ENCODE measurements around the gene GPR162. TPM values are rescaled to one million over a fixed set of nuclear protein-coding genes. Genes with fewer than 3 reads are reported as not detected.

GPR162 gene
- total RNA-seq, 1 experiment from 2014 or later, result 6.1 TPM

GRCh38 chr12:6867413-6868210, 46.0 kb downstream of the GPR162 start, which contains the start of gene TPI1:
TSS of gene TPI1 (plus strand) at chr12:6867531. CDS start at chr12:6867567, 36 bp downstream.
- H2BK120ac ChIP-seq (ENCODE audit: low read depth, low read length, poor library complexity, severe bottlenecking), result no peak within 1 kb of the TSS
- H4K91ac ChIP-seq (ENCODE audit: insufficient read length, low read depth, low read length), result no peak within 1 kb of the TSS
- H4K5ac ChIP-seq (ENCODE audit: insufficient read length, low read depth, low read length), result no peak within 1 kb of the TSS
- no peaks in the 10 kb centered on the region for H3K27me3 ChIP-seq (ENCODE audit: insufficient read depth, low read length)
- H3K9me3 ChIP-seq (ENCODE audit: control insufficient read depth, low read depth, low read length), result no peaks in the 10 kb centered on the region
- H3K79me2 ChIP-seq (ENCODE audit: insufficient read depth, low read length), result peaks cover 5% of the 10 kb centered on the region; the same call in 1 of the 2 replicates
- peaks cover 16% of the 10 kb centered on the region for H3K23me2 ChIP-seq (ENCODE audit: insufficient read length, low read depth, low read length, poor library complexity, severe bottlenecking)
- peak within 1 kb of the TSS; percentile 60 for H3K9ac ChIP-seq (ENCODE audit: extremely low read depth, insufficient read length, low read length)
- no peaks in the 10 kb centered on the region; a peak in 1 of 5 replicates for H3K9me3 Mint-ChIP-seq
- H3K4ac ChIP-seq (ENCODE audit: low read depth, low read length), result no peak within 1 kb of the TSS
- no peak within 1 kb of the TSS for H3K56ac ChIP-seq (ENCODE audit: insufficient read length, low read depth, low read length)
- no peaks in the 10 kb centered on the region for H3K79me1 ChIP-seq (ENCODE audit: insufficient read depth, low read depth, low read length, poor library complexity, severe bottlenecking)
- H2BK12ac ChIP-seq (ENCODE audit: insufficient read length, low read depth, low read length), result no peak within 1 kb of the TSS
- H3K36me3 Mint-ChIP-seq (ENCODE audit: insufficient read depth in 1 of 3, low read depth in 3 of 3), result peaks cover 46 to 76% (median 63%) of the 10 kb centered on the region in 3 experiments
- H3K23ac ChIP-seq (ENCODE audit: insufficient read length, low read depth, low read length), result no peak within 1 kb of the TSS
- peak within 1 kb of the TSS; percentile 93 to 95 for H3K4me3 Mint-ChIP-seq
- H3K4me1 ChIP-seq (ENCODE audit: insufficient read depth, low read length), result no peaks in the 10 kb centered on the region; the same call in 1 of the 2 replicates
- peak within 1 kb of the TSS; percentile 37; the same call in 1 of the 2 replicates for H3K14ac ChIP-seq (ENCODE audit: insufficient read depth, low read length)
- H2AK5ac ChIP-seq (ENCODE audit: insufficient read length, low read length), result no peak within 1 kb of the TSS
- WGBS (ENCODE audit: extremely low coverage, insufficient read length, low lambda C conversion rate), result no CpG with 5 or more reads among the region's 86 CpGs
- peak within 1 kb of the TSS; percentile 18 for H3K18ac ChIP-seq (ENCODE audit: insufficient read length, low read depth, low read length)
- TF ChIP-seq CTCF (conservative IDR thresholded peaks at IDR 0.05), result no peak
- no peaks in the 10 kb centered on the region for H4K20me1 ChIP-seq (ENCODE audit: control insufficient read depth, insufficient read depth, insufficient read length)
- no peak within 1 kb of the TSS for H2BK5ac ChIP-seq (ENCODE audit: insufficient read length, low read length)
- H3K27ac Mint-ChIP-seq, result peak within 1 kb of the TSS; percentile 77 to 95 (median 92); a peak in 5 of 7 replicates
- no peak within 1 kb of the TSS for H4K8ac ChIP-seq (replicated peaks; ENCODE audit: insufficient read length, low read depth, low read length)
- H3K27me3 Mint-ChIP-seq (ENCODE audit: low read depth), result no peaks in the 10 kb centered on the region; the same call in 1 of the 2 replicates
- H3T11ph ChIP-seq (ENCODE audit: low read length), result no peak within 1 kb of the TSS
- no peak within 1 kb of the TSS for H2BK20ac ChIP-seq (ENCODE audit: low read depth, low read length, poor library complexity, severe bottlenecking)
- peak; percentile 90 for DNase-seq
- no peak within 1 kb of the TSS for H2BK15ac ChIP-seq (ENCODE audit: low read depth, low read length)
- peak within 1 kb of the TSS; percentile 94 for H3K4me2 ChIP-seq (ENCODE audit: insufficient read depth, insufficient read length, low read length)
- peaks cover 50 to 55% of the 10 kb centered on the region in 2 experiments for H3K4me1 Mint-ChIP-seq
- no peak within 1 kb of the TSS for H3K27ac ChIP-seq (ENCODE audit: insufficient read length, low read depth, low read length)
- no peak within 1 kb of the TSS for H2AFZ ChIP-seq (ENCODE audit: low read length)
